ENCODE results near the gene FAR2.

DNA sequence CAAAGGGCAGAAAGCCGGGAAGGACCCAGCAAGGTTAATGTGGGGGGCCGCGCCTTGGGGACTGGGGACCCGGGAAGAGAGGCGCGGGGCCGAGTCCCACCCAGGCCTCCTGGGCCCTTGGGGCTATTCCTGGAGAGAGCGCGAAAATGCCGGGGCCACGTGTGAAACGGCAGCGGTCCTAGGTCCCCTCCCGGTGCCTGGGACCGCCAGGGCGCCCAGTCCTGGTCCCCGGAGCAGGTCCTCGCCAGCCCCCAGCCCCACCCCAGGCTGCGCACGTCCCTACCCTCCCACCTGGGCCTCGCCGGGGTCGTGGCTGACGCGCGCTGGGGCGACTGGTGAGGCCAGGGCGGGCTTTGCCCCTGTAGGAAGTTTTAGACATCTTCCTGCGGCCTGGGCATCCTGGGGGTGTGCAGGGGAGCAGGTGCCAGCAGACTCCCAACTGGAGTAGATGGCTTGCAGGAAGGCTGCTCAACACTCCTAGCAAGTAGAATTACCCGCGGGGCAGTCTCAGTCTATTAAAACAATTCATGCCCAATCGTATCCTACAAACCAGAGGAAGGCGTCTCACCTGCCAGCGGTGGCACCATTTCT lies 708 bp downstream of the FAR2 start:
- TF ChIP-seq GATA3 (IDR thresholded peaks at IDR 0.05; ENCODE audit: low read depth, low read length) (no peak), GATA2 (IDR thresholded peaks at IDR 0.05; ENCODE audit: low read depth, low read length) (no peak)
